Stimulated activated CD4-positive, alpha-beta T cell treated with anti-CD3 and anti-CD28 coated beads, TNF-alpha, amount 100 ng/mL, for 1 hour (primary cell): ENCODE results near the gene CLSTN1.
"Not testable (repeated sequence)": the region's sequence is repeated elsewhere in the genome, so short reads cannot be mapped to it uniquely, and the experiment has no call there.

Experiments used
- DNase-seq, 3 donors: peaks; one replicate each; pipeline ENCODE4 v3.0.0-alpha.2; 2020; ENCODE audit warnings: low read depth in 3 of 3, low spot score in 1 of 3

Gene CLSTN1

DNA sequence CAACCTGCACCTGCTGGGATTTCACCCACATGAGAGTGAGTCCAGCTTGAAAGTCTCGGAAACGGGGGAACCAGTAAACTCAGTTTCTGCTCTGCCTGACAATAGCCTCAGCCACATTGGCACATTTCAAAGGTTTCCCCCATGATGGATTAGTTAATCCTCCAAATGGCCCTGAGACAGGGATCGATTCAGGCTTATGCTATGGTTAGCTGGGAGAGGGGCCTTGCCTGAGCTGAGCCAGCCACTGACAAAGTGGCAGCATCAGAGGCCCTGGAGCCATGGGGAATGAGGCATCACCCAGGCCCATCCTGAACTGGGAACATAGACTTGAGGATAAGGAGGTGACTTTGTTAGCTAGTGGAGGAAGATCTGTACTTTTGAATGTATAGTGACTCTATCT, 2.9 kb upstream of the CLSTN1 start:
- no peak for DNase-seq

GRCh38 chr1:9826087-9826486, 2.3 kb upstream of the CLSTN1 start:
- DNase-seq, result no peak

GRCh38 chr1:9825093-9826074, 1.6 kb upstream of the CLSTN1 start:
- no peak for DNase-seq

- no peak for DNase-seq
Measured at GRCh38 chr1:9824702-9825089, 931 bp upstream of the CLSTN1 start.

DNA sequence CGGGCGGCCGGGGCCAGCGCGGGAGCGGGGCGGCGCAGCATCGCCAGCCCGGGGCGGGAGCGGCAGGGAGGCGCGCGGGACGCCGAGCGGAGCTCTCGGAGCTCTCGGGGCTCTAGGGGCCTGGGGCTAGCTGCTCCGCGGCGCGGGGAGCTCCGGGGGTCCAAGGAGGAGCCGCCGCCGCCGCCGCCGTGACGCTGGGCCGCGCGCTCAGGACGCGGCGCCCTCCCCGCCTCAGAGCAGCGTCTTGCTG, 147 bp downstream of the CLSTN1 start:
- no peak for DNase-seq

GRCh38 chr1:9822897-9823692, 670 bp downstream of the CLSTN1 start:
- DNase-seq, result no peak

DNA sequence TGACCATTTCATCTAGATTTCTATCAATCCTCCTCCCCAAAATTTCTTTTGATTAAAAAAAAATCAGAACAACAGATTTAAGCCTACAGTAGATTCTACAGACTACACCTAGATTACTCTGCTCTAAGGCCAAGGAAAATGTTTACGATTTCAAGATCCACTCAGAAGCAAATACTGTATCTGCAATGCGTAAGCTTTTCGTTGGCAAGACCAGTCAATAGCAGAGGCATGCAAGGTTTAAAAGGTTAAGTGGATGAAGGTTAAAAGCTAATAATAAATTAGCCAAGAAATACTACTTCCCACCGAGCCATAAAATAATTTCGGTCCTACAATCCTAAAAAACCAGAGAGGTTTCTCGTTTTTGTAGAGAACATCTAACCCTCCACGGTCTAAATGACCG, 1.3 kb downstream of the CLSTN1 start:
- DNase-seq, result no peak

DNA sequence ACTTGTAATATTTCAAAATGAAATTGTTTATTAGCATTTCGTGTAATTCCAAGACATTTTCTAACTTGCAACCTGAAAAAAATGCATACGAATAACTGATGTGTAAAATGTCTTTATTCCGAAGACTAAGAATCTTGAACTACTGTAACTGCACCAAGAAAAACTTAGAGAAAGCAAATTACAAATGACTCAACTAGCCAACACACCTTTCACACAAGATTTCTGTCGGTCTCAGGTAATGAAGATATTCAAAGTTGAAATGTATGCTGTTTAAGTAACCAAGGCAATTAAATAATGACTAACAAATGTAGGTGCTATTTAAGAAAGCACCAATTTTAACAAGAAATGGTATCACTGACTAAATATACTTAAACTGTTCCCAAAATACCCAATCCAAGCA, 2.1 kb downstream of the CLSTN1 start:
- DNase-seq, result no peak

GRCh38 chr1:9820521-9820920, 3.2 kb downstream of the CLSTN1 start:
- no peak for DNase-seq

- DNase-seq, result no peak
Measured at GRCh38 chr1:9817734-9818133, 6.0 kb downstream of the CLSTN1 start.

- no peak for DNase-seq
Measured at GRCh38 chr1:9816199-9816598, 7.6 kb downstream of the CLSTN1 start.

DNA sequence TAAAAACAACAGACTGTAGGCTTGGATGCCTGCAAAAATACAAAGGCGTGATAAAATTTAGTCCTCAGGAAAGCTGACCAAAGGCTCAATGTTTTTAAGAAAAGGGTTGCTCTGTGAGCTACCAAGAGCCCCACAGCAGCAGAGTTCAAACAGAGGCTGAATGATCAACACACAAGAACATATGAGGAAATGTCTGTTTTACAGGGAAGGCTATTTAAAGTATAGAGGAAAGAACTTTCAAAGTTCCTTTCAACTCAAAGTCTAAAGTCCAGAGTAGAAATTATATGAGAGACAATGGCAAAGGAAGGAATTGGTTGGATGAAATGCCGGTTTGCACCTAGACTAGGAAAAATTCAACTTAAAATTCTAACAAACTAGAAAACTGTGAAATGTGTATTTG, 8.6 kb downstream of the CLSTN1 start:
- no peak for DNase-seq

DNA sequence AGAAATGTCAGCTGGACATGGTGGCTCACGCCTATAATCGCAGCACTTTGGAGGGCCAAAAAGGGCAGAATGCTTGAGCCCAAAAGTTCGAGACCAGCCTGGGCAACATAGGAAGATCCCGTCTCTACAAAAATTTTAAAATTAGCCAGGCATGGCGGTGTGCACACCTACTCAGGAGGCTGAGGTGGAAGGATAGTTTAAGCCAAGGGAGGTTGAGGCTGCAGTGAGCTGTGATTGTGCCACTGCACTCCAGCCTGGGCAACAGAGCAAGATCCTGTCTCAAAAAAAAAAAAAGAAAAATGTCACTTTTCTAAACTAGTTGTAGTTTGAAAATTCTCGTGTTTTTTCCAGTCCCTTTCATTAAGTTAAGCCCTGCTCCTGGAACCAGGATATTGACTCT, 9.1 kb downstream of the CLSTN1 start:
- no peak for DNase-seq

DNA sequence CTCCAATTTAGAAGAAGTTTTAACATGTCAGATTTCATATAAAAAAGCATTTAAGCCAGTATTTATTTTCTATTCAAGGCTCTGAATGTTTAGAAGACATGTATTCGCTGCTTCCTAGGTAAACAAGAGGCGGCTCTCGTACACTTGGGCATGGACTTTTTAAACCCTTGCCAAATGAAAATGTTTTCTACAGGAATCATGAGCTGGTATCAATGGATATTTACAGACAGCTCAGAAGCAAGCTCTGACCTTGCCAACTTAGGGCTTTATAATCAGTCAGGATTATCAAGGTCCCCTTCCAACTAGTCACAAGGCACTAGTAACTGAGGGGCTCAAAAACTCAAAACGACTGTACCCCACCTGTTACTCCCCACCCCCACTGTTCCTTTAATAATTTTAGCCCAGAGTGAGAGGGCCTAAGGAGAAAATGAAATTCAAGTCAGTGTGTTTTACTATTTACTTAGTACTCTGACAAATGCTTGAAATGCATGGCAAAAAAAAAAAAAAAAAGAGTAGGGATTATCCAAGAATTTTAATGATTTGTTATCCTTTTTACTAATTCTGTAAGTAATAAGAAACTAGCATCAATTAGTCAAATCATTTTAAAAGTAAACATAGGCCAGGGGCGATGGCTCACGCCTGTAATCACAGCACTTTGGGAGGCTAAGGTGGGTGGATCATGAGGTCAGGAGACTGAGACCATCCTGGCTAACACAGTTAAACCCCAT, 12.4 kb downstream of the CLSTN1 start:
- no peak for DNase-seq

- DNase-seq, result no peak
Measured at GRCh38 chr1:9809100-9809510, 14.7 kb downstream of the CLSTN1 start.

DNA sequence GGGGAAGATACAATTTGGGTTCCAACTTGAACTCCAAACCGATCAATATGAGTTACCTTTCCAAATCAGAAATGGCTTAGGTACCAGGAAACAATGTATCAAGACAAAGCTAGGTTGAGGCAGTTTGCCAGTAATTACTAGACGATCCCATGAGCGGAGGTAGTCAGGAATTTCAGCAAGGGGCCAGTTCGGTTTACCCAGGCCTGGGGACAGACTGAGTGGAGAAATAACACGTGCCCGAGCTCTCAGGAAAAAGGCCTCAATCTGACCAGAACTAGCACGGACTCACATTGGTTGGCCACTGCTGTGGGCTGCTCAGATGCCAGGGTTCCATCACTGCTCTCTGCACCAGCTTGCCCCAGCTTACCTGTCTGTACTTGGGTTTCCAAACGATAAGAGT, 15.3 kb downstream of the CLSTN1 start:
- DNase-seq, result no peak

DNA sequence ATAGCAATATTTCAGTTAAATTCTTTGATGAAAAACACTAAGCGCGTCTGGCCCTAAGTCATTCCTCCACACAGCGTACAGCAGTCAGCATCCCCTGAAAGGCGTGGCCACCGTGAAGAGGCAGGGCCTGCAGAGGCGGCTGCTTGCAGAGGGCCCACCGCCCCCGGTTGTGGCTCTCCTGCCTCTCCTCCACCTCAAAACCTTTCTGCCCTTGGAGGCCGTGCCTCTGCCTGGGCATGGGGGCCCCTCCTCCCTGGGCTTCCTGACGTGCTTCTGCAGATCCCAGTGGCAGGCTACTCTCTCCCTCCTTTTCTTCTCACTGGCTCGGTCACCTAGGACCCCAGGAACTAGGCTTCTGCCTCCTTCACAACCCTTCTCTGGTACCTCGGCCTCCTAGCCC, 16.2 kb downstream of the CLSTN1 start:
- no peak for DNase-seq

- not testable (repeated sequence) for DNase-seq
Measured at GRCh38 chr1:9805972-9806371, 17.8 kb downstream of the CLSTN1 start.

DNA sequence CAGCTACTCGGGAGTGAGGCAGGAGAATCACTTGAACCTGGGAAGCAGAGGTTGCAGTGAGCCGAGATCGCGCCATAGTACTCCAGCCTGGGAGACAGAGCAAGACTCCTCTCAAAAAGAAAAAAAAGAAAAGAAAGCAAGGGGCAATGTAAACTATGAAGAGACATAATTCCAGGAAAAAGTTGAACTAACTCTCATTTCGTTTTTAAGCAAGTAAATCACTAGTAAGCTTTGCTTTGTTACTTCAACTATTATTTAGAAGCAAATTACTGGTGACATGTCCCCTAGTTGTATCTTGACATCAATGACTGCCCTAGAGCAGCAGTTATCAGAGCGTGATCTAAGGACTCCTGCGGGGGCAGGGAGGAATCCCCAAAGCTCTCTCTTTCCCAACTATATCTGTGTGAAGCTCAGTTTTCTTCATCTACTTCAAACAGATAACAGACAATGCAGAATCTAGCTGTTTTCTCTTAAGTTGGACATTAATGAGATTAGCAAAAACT, 18.7 kb downstream of the CLSTN1 start:
- DNase-seq, result no peak

DNA sequence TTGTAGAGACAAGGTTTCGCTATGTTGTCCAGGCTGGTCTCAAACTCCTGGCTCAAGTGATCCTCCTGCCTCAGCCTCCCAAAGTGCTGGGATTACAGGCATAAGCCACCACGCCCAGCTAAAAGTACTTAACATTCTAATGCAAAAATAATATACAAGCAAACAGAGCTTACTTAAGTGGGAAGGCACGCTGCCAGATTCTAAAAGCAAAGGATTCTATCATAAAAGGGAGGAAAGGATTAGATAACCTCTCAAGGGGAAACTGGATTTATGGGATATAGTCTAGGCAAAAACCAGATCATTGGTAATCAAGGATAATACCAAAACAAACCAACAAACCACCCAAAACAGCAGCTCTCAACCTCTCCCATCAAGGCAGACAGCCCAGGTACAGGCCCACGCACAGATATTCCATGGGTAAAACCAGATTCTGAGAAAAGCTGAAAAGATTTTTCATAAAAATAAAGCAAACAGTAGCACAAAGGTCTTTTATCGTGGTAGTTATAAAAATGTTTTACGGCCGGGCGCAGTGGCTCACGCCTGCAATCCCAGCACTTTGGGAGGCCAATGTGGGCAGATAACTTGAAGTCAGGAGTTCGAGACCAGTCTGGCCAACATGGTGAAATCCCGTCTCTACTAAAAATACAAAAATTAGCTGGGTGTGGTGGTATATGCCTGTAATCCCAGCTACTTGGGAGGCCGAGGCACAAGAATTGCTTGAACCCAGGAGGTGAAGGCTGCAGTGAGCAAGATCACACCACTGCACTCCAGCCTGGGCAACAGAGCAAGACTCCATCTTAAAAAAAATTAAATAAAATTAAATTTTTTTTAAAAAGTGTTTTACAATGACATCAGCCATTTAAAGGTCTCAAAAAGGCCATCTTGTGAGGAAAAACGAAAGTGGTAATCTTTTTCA, 20.5 kb downstream of the CLSTN1 start:
- DNase-seq, result not testable (repeated sequence)

GRCh38 chr1:9801909-9802308, 21.9 kb downstream of the CLSTN1 start:
- no peak for DNase-seq
